SK-N-SH (cell line): Measurements from ENCODE around the gene SPACA1. TPM values are rescaled to one million over a fixed set of nuclear protein-coding genes. Genes with fewer than 3 reads are reported as not detected.

Experiments
- CTCF ChIA-PET: fragments of 300-600, 350-600 bp; formaldehyde crosslinking; extraction: SDS; loops from one replicate; lab custom pipeline; 2021; lab: Yijun Ruan, JAX
- POLR2A ChIA-PET: fragments of 350-600 bp; sonication (Branson Sonifier 250); formaldehyde crosslinking; extraction: SDS; loops from one replicate; lab custom pipeline; 2020; ENCODE audit warnings: antibody characterized with exemption, inconsistent platforms; lab: Yijun Ruan, JAX
- DNase-seq: peaks from one replicate; pipeline ENCODE4 v3.0.0; 2012
- H2AFZ ChIP-seq: fragments of 200-600 bp; sonication (generic); 2 replicates; pipeline ENCODE4 v1.8.1; 2016; ENCODE audit warnings: antibody characterized with exemption, mild to moderate bottlenecking, low read depth
- H3F3A ChIP-seq: fragments of 200-600 bp; sonication (generic); replicated peaks from 2 replicates; pipeline ENCODE3; 2016; ENCODE audit warnings: antibody characterized with exemption, mild to moderate bottlenecking; ENCODE audit not compliant: insufficient read depth
- H3K27ac ChIP-seq, 2 experiments: fragments of 200-500 bp in 1 of 2; fragments of 200-600 bp in 1 of 2; sonication (Bioruptor generic) in 1 of 2; sonication (generic), shearing (Covaris generic) in 1 of 2; 2 replicates each; pipeline versions ENCODE4 v1.5.1 to v1.6.1; 2014 to 2016; ENCODE audit warnings: low read depth in 2 of 2, inconsistent platforms in 1 of 2, low read length in 1 of 2, mild to moderate bottlenecking in 1 of 2, mixed read lengths in 1 of 2
- H3K27me3 ChIP-seq: fragments of 200-600 bp; sonication (generic), shearing (Covaris generic); 2 replicates; pipeline ENCODE4 v1.6.1; 2016; ENCODE audit warnings: mixed run types; ENCODE audit not compliant: insufficient read depth
- H3K36me3 ChIP-seq, 2 experiments: fragments of 200-500 bp in 1 of 2; fragments of 200-600 bp in 1 of 2; sonication (Bioruptor generic) in 1 of 2; sonication (generic) in 1 of 2; replicated peaks in 1 of 2; 2 replicates each; pipeline versions ENCODE3 to v1.5.1; 2014 to 2016; ENCODE audit warnings: low read length in 1 of 2, mild to moderate bottlenecking in 1 of 2; ENCODE audit not compliant: insufficient read depth in 2 of 2, control insufficient read depth in 1 of 2
- H3K4me1 ChIP-seq, 2 experiments: fragments of 200-500 bp in 1 of 2; fragments of 200-600 bp in 1 of 2; sonication (Bioruptor generic) in 1 of 2; sonication (generic), shearing (Covaris generic) in 1 of 2; 2 replicates each; pipeline versions ENCODE4 v1.5.1 to v1.6.1; 2014 to 2016; ENCODE audit warnings: low read depth in 1 of 2, low read length in 1 of 2, mixed run types in 1 of 2; ENCODE audit not compliant: insufficient read depth in 2 of 2, control insufficient read depth in 1 of 2
- H3K4me2 ChIP-seq: fragments of 200-600 bp; sonication (generic), shearing (Covaris generic); 2 replicates; pipeline ENCODE4 v1.6.1; 2017; ENCODE audit warnings: mixed run types
- H3K4me3 ChIP-seq, 2 experiments: fragments of 200-500 bp in 1 of 2; fragments of 200-600 bp in 1 of 2; sonication (Bioruptor generic) in 1 of 2; sonication (generic), shearing (Covaris generic) in 1 of 2; 2 replicates each; pipeline versions ENCODE4 v1.5.1 to v1.8.1; 2014 to 2016; ENCODE audit warnings: low read depth in 2 of 2, inconsistent platforms in 1 of 2, low read length in 1 of 2, mild to moderate bottlenecking in 1 of 2, mixed read lengths in 1 of 2, moderate library complexity in 1 of 2
- H3K79me2 ChIP-seq: fragments of 200-600 bp; sonication (generic); 2 replicates; pipeline ENCODE4 v1.8.1; 2017; ENCODE audit warnings: mild to moderate bottlenecking; ENCODE audit not compliant: insufficient read depth
- H3K9ac ChIP-seq: fragments of 200-600 bp; sonication (generic); 2 replicates; pipeline ENCODE4 v1.6.1; 2017; ENCODE audit warnings: mixed run types
- H3K9me2 ChIP-seq: fragments of 200-600 bp; sonication (generic); 2 replicates; pipeline ENCODE4 v1.6.1; 2017; ENCODE audit warnings: mixed run types
- H3K9me3 ChIP-seq: fragments of 200-600 bp; sonication (generic); 2 replicates; pipeline ENCODE4 v1.6.1; 2017; ENCODE audit warnings: mixed run types, mild to moderate bottlenecking, moderate library complexity
- H4K20me1 ChIP-seq: fragments of 200-600 bp; sonication (generic); 2 replicates; pipeline ENCODE4 v1.6.1; 2017; ENCODE audit warnings: mild to moderate bottlenecking, mixed run types; ENCODE audit not compliant: insufficient read depth
- EP300 ChIP-seq, 2 experiments: IDR thresholded peaks; 2 replicates each; pipeline versions ENCODE4 v1.4.0 to v1.6.1; 2012; ENCODE audit warnings: borderline replicate concordance in 1 of 2, low read depth in 1 of 2, low read length in 1 of 2
- FOSL2 ChIP-seq: IDR thresholded peaks from 2 replicates; pipeline ENCODE4 v1.4.0; 2012; ENCODE audit warnings: low read depth, mild to moderate bottlenecking, moderate library complexity, borderline replicate concordance
- FOXJ3 ChIP-seq: sonication (generic); formaldehyde crosslinking; IDR thresholded peaks from 2 replicates; pipeline ENCODE4 v1.5.1; 2020; ENCODE audit warnings: mild to moderate bottlenecking, missing genetic modification reagents
- FOXM1 ChIP-seq: IDR thresholded peaks from 2 replicates; pipeline ENCODE4 v1.4.0; 2012; ENCODE audit warnings: low read depth, mild to moderate bottlenecking
- MEF2A ChIP-seq: IDR thresholded peaks from 2 replicates; pipeline ENCODE4 v1.4.0; 2012; ENCODE audit warnings: low read depth, borderline replicate concordance
- NFIC ChIP-seq: IDR thresholded peaks from 2 replicates; pipeline ENCODE4 v1.4.0; 2012; ENCODE audit warnings: borderline replicate concordance
- NRF1 ChIP-seq: IDR thresholded peaks from 2 replicates; pipeline ENCODE4 v1.6.1; 2012; ENCODE audit warnings: low read depth, mild to moderate bottlenecking, low read length
- POLR2AphosphoS5 ChIP-seq: IDR thresholded peaks from 2 replicates; pipeline ENCODE4 v1.6.1; 2012; ENCODE audit warnings: low read depth, low read length
- RCOR1 ChIP-seq: fragments of 150-350 bp; IDR thresholded peaks from 2 replicates; pipeline ENCODE4 v1.6.1; 2017; ENCODE audit warnings: antibody characterized with exemption, low read length
- RFX5 ChIP-seq: IDR thresholded peaks from 2 replicates; pipeline ENCODE4 v1.6.1; 2012; ENCODE audit warnings: mild to moderate bottlenecking, improper control_type of control experiment, low read length
- WGBS: methylation state at CpG from one replicate; pipeline ENCODE4 v1.1.6; 2017; ENCODE audit warnings: low lambda C conversion rate; 5-methylcytosine and 5-hydroxymethylcytosine counted together
- polyA plus RNA-seq, 3 experiments: library from polyadenylated mRNA; depleted of rRNA; stranded (reverse); fragments of >200 nt; gene quantifications; 2 replicates each; pipeline ENCODE4 v1.2.3, GENCODE V29; 2012
- TF ChIP-seq, protein P1 (sequence below): IDR thresholded peaks from 2 replicates; pipeline ENCODE4 v1.6.1; 2012; ENCODE audit warnings: mild to moderate bottlenecking, low read depth, low read length, moderate library complexity
- TF ChIP-seq, protein P2 (sequence below): IDR thresholded peaks from 2 replicates; pipeline ENCODE4 v1.4.0; 2012; ENCODE audit warnings: low read depth, borderline replicate concordance
- TF ChIP-seq, protein P3 (sequence below): IDR thresholded peaks from 2 replicates; pipeline ENCODE4; 2012

SPACA1 gene
- polyA plus RNA-seq, 1 of the 3 experiments (the other 2 are of a cell fraction) = not detected

DNA sequence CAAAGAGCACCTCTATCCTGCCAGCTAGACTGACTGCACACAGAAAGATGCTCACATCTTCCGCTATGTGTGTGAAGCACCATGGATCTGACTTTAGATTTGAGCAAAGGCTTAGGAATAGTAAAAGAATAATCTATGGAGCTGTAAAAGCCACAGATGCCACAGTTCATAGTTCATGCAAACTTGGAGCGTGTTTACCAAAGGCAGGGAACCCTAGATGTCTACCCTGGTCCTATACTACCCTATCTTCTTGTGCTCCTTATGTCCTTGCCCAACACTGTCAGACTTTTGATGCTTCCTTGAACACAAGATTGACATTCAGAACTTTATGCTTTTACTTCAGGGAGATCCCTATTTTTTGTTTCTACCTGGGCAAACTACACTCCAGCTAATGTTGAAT lies 39.2 kb downstream of the SPACA1 start (continued):
- TF ChIP-seq, protein P1, sequence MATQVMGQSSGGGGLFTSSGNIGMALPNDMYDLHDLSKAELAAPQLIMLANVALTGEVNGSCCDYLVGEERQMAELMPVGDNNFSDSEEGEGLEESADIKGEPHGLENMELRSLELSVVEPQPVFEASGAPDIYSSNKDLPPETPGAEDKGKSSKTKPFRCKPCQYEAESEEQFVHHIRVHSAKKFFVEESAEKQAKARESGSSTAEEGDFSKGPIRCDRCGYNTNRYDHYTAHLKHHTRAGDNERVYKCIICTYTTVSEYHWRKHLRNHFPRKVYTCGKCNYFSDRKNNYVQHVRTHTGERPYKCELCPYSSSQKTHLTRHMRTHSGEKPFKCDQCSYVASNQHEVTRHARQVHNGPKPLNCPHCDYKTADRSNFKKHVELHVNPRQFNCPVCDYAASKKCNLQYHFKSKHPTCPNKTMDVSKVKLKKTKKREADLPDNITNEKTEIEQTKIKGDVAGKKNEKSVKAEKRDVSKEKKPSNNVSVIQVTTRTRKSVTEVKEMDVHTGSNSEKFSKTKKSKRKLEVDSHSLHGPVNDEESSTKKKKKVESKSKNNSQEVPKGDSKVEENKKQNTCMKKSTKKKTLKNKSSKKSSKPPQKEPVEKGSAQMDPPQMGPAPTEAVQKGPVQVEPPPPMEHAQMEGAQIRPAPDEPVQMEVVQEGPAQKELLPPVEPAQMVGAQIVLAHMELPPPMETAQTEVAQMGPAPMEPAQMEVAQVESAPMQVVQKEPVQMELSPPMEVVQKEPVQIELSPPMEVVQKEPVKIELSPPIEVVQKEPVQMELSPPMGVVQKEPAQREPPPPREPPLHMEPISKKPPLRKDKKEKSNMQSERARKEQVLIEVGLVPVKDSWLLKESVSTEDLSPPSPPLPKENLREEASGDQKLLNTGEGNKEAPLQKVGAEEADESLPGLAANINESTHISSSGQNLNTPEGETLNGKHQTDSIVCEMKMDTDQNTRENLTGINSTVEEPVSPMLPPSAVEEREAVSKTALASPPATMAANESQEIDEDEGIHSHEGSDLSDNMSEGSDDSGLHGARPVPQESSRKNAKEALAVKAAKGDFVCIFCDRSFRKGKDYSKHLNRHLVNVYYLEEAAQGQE = no peak
- TF ChIP-seq, protein P2, sequence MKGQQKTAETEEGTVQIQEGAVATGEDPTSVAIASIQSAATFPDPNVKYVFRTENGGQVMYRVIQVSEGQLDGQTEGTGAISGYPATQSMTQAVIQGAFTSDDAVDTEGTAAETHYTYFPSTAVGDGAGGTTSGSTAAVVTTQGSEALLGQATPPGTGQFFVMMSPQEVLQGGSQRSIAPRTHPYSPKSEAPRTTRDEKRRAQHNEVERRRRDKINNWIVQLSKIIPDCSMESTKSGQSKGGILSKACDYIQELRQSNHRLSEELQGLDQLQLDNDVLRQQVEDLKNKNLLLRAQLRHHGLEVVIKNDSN = no peak
- TF ChIP-seq RCOR1 (no peak), RFX5 (no peak), NRF1 (no peak)
- TF ChIP-seq, protein P3, sequence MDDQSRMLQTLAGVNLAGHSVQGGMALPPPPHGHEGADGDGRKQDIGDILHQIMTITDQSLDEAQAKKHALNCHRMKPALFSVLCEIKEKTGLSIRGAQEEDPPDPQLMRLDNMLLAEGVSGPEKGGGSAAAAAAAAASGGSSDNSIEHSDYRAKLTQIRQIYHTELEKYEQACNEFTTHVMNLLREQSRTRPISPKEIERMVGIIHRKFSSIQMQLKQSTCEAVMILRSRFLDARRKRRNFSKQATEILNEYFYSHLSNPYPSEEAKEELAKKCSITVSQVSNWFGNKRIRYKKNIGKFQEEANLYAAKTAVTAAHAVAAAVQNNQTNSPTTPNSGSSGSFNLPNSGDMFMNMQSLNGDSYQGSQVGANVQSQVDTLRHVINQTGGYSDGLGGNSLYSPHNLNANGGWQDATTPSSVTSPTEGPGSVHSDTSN = no peak

DNA sequence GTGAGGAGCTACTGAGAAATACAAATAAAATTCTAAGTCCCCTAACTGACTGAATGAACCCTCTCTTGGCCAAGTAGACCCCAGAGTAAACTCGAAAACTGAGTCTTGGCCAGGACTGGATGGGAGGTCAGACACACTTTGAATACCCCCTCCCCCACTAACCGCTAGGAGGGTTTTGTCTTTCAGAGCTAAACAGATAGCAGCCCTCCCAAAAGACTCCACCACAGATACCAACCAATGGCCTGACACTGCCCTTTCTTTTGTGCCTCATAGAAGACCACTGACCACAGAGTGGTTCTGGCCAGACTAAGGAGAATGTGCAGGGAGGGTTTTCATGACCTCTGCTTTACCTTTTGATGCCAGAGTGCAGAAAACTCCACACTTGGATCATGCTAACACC lies 42.1 kb downstream of the SPACA1 start:
- no peak overlapping the region for H3K27ac ChIP-seq
- TF ChIP-seq FOSL2 (no peak), MEF2A (no peak), FOXJ3 (CRISPR knock-in tag) (no peak), NFIC (no peak), NRF1 (no peak), EP300 (IDR thresholded peaks at IDR 0.05; ENCODE audit: borderline replicate concordance in 1 of 2, low read depth in 1 of 2, low read length in 1 of 2) (no peak), POLR2AphosphoS5 (no peak), FOXM1 (no peak)
- TF ChIP-seq, protein P3 = no peak
- CTCF ChIA-PET = interaction anchor here (2.2 kb wide), 1 partner anchor 9 kb away, joined by 7 read pairs; no protein-coding TSS in a partner anchor
- no peaks in the 10 kb centered on the region for H3K27me3 ChIP-seq
- H3K9me3 ChIP-seq = no peaks in the 10 kb centered on the region
- no peak overlapping the region for H3K4me2 ChIP-seq
- H3K36me3 ChIP-seq = no peaks in the 10 kb centered on the region
- POLR2A ChIA-PET = no interaction called here
- H3K9ac ChIP-seq = no peak overlapping the region
- H3K79me2 ChIP-seq = no peaks in the 10 kb centered on the region
- no peaks in the 10 kb centered on the region for H3K9me2 ChIP-seq
- no peaks in the 10 kb centered on the region for H3K4me1 ChIP-seq
- H4K20me1 ChIP-seq = no peaks in the 10 kb centered on the region
- H2AFZ ChIP-seq = no peak overlapping the region
- DNase-seq = no peak
- WGBS = 20% methylated on average over 2 of the region's 2 CpGs
- no peaks in the 10 kb centered on the region for H3F3A ChIP-seq
- H3K4me3 ChIP-seq = no peak overlapping the region
